NCI-H2107 treated with DMSO at 0.1 percent for 48 hours (cell line): Measurements from ENCODE around the gene MEIOSIN.

Experiments
- DNase-seq: peaks from one replicate; lab custom pipeline; 2025; ENCODE audit not compliant: unreplicated experiment; lab: John Stamatoyannopoulos, UW

The MEIOSIN gene

GRCh38 chr19:45764945-45765701 is 31.9 kb downstream of the MEIOSIN start:
- DNase-seq = no peak

- DNase-seq = no peak
Observed at GRCh38 chr19:45765702-45766295, 32.6 kb downstream of the MEIOSIN start.

- no peak for DNase-seq
Observed at GRCh38 chr19:45766296-45766868, 33.1 kb downstream of the MEIOSIN start.

- no peak for DNase-seq
Observed at GRCh38 chr19:45766869-45767346, 33.7 kb downstream of the MEIOSIN start.

GRCh38 chr19:45767410-45767880 is 34.2 kb downstream of the MEIOSIN start:
- DNase-seq = peak; percentile 70

- DNase-seq = no peak
Observed at GRCh38 chr19:45767881-45768654, 34.8 kb downstream of the MEIOSIN start.

- DNase-seq = no peak
Observed at GRCh38 chr19:45768655-45768983, 35.4 kb downstream of the MEIOSIN start.

- peak; percentile 73 for DNase-seq
Observed at GRCh38 chr19:45768984-45769782, 35.9 kb downstream of the MEIOSIN start, which contains the start of gene SIX5. Gene SIX5 (minus strand): TSS chr19:45769252. CDS start chr19:45768844, 408 bp downstream.

GRCh38 chr19:45769821-45770191 is 36.6 kb downstream of the MEIOSIN start:
- DNase-seq = no peak

GRCh38 chr19:45770192-45771101 is 37.2 kb downstream of the MEIOSIN start:
- DNase-seq = peak; percentile 92

- DNase-seq = no peak
Observed at GRCh38 chr19:45771311-45771933, 38.2 kb downstream of the MEIOSIN start.

- DNase-seq = peak; percentile 20
Observed at GRCh38 chr19:45772130-45772840, 39.0 kb downstream of the MEIOSIN start.

- no peak for DNase-seq
Observed at GRCh38 chr19:45772912-45773311, 39.7 kb downstream of the MEIOSIN start.

- no peak for DNase-seq
Observed at GRCh38 chr19:45773384-45773783, 40.1 kb downstream of the MEIOSIN start.

GRCh38 chr19:45774765-45775164 is 41.5 kb downstream of the MEIOSIN start:
- DNase-seq = no peak

GRCh38 chr19:45777395-45777961 is 44.2 kb downstream of the MEIOSIN start:
- no peak for DNase-seq

- DNase-seq = no peak
Observed at GRCh38 chr19:45778010-45778661, 44.9 kb downstream of the MEIOSIN start.
